Hematopoietic multipotent progenitor cell treated with erythropoietin and hydrocortisone succinate and interleukin-3 and kit ligand, for 6 days (in vitro differentiated cells): ENCODE data around the gene MFF.
"Not testable (repeated sequence)": the region's sequence is repeated elsewhere in the genome, so short reads cannot be mapped to it uniquely, and the experiment has no call there.

ENCODE experiments used
- DNase-seq: peaks from one replicate; pipeline ENCODE4 v3.0.0-alpha.2; 2015

The MFF gene

DNA sequence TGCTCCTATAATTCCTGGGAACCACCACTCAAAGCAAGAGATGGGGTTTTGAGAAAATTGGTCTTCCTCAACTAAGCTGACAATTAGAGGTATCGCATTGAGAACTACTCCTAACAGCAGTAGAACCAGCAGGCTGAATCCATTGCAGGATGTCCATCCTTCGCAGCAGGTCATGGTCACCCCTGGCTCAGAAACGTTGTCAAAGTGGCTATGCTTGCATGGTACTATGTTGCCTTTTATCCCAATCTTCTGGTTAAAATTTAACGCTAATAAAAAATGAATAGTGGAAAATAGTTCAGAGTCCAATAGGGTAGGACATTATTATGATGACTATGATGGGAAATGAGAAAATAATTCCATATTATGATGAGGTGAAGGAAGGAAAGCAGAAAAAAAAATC lies 54.0 kb downstream of the MFF start, which contains the start of gene TM4SF20:
TSS of gene TM4SF20 (minus strand) at position 212 of the 400 bp plus-strand sequence. CDS start at position 174, 38 bp downstream.
- no peak for DNase-seq

DNA sequence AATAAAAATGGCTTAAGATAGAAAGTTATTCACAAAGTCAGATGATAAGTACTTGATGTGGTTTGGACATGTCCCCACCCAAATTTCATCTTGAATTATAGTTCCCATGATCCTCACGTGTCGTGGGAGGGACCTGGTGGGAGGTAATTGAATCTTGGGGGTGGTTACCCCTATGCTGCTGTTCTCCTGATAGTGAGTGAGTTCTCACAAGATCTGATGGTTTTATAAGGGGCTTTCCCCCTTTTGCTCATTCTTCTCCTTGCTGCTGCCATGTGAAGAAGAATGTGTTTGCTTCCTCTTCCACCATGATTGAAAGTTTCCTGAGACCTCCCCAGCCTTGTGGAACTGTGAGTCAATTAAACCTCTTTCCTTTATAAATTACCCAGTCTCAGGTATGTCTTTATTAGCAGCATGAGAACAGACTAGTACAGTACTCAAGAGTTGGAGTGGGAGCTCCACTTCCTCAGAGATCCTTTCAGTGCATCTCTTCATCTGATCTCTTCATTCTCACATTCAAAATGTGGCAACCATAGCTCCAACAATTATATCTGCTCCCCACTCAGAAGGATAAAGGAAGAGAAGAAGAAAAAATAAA lies 57.3 kb downstream of the MFF start:
- DNase-seq: not testable (repeated sequence)

GRCh38 chr2:227383686-227384085 lies 58.6 kb downstream of the MFF start:
- DNase-seq: no peak

DNA sequence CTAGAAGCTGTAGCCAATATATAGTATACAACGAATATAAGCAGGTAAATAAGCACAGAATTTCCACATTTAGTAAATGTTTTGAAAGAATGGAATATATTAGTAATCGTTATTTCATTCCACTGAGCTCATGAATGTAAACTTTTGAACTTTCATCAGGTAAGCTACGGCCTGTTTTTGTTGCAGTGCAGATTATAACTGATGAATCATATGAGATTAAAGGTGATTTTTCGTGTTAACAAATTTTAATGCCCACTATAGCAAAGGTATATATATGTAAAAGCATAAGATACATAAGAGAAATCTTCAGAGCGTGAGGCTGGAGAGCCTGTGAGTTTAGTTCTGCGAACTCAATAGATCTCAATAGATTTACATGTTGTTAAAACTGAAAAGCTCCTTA lies 61.6 kb downstream of the MFF start:
- no peak for DNase-seq

- DNase-seq: not testable (repeated sequence)
Observed at GRCh38 chr2:227387583-227387982, 62.5 kb downstream of the MFF start, which contains the start of gene SCYGR1. SCYGR1 (minus strand) TSS chr2:227387949; CDS start chr2:227387949, 0 bp downstream.

GRCh38 chr2:227388537-227389011 lies 63.5 kb downstream of the MFF start:
- DNase-seq: no peak

GRCh38 chr2:227389231-227389630 lies 64.2 kb downstream of the MFF start:
- DNase-seq: no peak

- no peak for DNase-seq
Observed at GRCh38 chr2:227389661-227390060, 64.6 kb downstream of the MFF start.

- DNase-seq: no peak
Observed at GRCh38 chr2:227390468-227391256, 65.6 kb downstream of the MFF start.

GRCh38 chr2:227394401-227394800 lies 69.3 kb downstream of the MFF start:
- DNase-seq: peak; percentile 21

DNA sequence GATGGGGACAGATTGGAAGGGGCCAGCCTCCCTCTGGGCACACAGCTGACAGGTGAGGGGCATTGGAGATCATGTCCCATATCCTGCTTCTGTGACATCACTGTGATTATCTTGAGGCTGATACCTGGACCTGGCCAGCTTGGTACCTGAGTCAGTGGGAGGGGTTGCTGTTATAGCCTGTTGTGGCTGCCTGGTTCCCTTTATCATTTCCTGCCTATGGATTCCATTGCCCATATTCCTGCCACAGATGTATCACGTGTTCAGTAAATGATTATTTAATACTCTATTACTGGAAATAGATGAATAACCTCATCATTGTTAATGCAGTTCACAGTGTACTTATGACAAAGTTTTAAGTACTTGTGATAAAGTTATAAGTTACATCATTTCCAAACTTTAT lies 70.5 kb downstream of the MFF start:
- DNase-seq: no peak

GRCh38 chr2:227397562-227397961 lies 72.5 kb downstream of the MFF start:
- no peak for DNase-seq

DNA sequence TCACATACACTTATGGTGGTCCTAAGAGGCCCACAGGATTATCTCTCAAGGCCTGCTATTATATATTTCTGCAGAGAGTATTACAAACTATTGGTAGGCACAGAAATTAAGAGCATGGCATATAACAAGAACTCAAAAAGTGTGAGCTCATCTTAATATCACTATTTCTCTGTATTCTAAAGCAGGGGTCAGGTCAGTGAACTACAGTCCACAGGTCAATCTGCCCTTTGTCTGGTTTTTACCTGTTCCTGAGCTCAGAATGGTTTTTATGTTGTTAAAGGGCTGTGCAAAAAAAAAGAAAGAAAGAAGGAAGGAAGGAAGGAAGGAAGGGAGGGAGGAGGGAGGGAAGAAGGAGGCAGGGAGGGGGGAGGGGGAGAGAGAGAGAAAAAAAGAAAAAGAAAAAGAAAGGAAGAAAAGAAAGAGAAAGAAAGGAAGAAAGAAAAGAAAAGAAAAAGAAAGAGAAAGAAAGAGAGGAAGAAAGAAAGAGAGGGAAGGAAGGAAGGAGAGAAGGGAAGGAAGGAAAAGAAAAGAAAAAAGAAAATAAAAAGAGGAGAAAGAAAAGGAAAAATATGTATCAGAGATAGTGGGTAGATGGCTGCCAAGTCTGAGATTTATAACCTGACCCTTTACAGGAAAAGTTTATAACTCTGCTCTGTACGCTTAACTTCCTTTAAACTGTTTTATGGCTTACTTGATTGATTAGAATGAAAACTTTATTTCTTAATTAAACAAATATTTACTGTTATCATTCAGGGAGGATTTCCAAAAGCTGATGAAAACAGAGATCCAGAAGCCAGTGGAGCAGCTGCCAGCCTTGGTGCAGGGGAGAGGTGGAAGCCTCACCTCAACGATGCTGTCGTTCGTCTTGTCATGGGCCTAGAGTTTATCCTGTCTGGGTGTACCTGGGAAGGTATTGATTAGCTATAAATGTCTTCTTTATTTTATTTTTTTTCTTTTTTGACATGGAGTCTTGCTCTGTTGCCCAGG lies 73.9 kb downstream of the MFF start:
- no peak for DNase-seq

- no peak for DNase-seq
Observed at GRCh38 chr2:227401550-227401949, 76.5 kb downstream of the MFF start.

DNA sequence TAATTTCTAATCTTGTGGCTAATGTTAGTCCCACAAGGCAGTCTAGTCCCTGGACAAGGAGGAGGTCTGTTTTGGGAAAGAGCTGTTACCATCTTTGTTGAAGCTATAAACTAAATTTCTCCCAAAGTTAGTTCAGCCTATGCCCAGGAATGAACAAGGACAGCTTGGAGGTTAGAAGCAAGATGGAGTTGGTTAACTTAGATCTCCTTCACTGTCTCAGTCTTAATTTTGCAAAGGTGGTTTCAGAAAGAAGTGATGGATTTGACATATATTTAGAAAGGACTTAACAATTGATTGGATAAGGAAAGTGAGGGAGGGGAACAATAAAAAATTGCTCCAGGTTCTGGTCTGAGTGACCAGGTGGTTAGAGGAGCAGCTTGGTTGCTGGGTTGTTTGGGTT lies 77.3 kb downstream of the MFF start:
- no peak for DNase-seq

DNA sequence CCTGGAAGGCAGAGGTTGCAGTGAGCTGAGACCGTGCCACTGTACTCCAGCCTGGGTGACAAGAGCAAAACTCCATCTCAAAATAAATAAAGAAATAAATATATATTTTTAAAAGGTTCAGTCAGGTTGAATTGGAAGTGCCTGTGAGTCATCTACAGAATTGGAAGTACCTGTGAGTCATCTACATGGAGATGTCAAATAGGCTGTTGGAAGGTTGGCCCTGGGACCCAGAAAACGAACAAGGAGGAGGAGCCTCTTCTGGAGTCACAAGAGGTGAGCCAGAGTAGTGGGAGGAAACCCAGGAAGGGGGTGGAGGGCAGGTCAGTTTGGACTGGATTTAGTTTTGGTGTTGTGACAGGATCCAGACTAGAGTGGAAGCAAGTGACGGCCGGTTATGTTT lies 77.9 kb downstream of the MFF start:
- DNase-seq: no peak

- peak; percentile 10 for DNase-seq
Observed at GRCh38 chr2:227404585-227405271, 79.7 kb downstream of the MFF start.

GRCh38 chr2:227406177-227407031 lies 81.4 kb downstream of the MFF start:
- peak; percentile 78 for DNase-seq
